GM10248 (cell line): Measurements from ENCODE around the gene FCER2.

Experiments
- CTCF ChIA-PET: fragments of 300-600 bp; sonication (Branson Sonifier 250); formaldehyde crosslinking; extraction: SDS; loops from one replicate; lab custom pipeline; 2021; ENCODE audit warnings: antibody characterized with exemption; lab: Yijun Ruan, JAX
- POLR2A ChIA-PET: fragments of 350-650 bp; sonication (Branson Sonifier 250); formaldehyde crosslinking; extraction: SDS; loops from one replicate; lab custom pipeline; 2020; ENCODE audit warnings: antibody characterized with exemption; lab: Yijun Ruan, JAX
- DNase-seq: peaks from one replicate; pipeline ENCODE4 v3.0.0; 2012; ENCODE audit errors: extremely low spot score
- TF ChIP-seq, protein P1 (sequence below): IDR thresholded peaks from 2 replicates; pipeline ENCODE4 v1.5.1; 2012; ENCODE audit warnings: mild to moderate bottlenecking, low read depth; ENCODE audit errors: extremely low read depth, missing control alignments, control extremely low read depth

The FCER2 gene

DNA sequence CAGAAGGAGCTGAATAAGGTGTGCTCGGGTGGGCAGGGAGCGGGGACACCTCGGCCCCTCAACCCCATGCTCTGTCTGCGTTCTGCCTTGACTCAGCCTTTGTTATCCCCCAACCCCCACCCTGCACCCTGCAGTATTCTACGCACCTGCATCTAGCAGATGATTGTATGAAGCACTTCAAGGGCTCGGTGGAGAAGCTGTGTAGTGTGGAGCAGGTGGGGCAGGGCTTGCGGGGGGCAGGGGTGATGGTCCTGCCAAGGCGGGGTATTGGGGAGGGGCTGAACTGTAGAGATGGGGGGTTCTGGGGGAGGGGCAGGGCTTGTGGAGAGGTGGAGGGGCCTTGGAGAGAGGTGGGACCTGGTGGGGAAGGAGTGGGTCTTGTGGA lies 58.9 kb downstream of the FCER2 start:
- ChIA-PET POLR2A (no interaction called here), CTCF (interaction anchor here (0.7 to 3.3 kb wide), 2 partner anchors 9 to 16 kb away, joined by 3 to 15 read pairs; no protein-coding TSS in a partner anchor)
- no peak for DNase-seq
- TF ChIP-seq, protein P1, sequence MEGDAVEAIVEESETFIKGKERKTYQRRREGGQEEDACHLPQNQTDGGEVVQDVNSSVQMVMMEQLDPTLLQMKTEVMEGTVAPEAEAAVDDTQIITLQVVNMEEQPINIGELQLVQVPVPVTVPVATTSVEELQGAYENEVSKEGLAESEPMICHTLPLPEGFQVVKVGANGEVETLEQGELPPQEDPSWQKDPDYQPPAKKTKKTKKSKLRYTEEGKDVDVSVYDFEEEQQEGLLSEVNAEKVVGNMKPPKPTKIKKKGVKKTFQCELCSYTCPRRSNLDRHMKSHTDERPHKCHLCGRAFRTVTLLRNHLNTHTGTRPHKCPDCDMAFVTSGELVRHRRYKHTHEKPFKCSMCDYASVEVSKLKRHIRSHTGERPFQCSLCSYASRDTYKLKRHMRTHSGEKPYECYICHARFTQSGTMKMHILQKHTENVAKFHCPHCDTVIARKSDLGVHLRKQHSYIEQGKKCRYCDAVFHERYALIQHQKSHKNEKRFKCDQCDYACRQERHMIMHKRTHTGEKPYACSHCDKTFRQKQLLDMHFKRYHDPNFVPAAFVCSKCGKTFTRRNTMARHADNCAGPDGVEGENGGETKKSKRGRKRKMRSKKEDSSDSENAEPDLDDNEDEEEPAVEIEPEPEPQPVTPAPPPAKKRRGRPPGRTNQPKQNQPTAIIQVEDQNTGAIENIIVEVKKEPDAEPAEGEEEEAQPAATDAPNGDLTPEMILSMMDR, result no peak

DNA sequence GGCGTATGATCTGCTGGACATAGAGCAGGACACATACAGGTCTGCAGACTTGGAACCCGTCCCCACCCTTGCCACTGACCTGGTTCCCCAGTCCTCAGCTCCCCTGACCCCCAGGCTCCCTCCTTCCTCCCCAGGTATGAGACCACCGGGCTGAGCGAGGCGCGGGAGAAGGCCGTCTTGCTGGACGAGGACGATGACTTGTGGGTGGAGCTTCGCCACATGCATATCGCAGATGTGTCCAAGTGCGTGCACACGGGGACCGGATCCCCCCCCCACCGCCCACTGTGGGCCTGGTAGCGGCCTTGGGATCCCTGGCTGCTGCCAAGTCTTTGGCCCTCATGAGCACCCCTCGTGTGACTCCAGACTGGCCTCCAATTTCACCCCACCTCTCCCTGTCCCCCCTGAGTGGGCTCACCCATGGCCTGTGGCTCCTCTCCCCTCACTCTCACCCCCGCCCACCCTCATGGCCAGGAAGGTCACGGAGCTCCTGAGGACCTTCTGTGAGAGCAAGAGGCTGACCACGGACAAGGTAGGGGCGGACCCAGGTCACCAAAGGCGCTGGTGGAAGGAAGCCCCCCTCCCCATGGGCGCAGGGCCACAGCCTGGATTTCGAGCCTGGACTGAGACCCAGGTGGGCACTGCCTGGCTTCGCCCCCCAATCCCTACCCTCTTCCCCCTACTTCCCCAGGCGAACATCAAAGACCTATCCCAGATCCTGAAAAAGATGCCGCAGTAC lies 59.5 kb downstream of the FCER2 start:
- ChIA-PET POLR2A (interaction anchor here (0.9 kb wide), 1 partner anchor 9 kb away, joined by 3 read pairs; the partner anchor contains the start of gene PCP2), CTCF (interaction anchor here (0.7 to 3.3 kb wide), 2 partner anchors 10 to 16 kb away, joined by 3 to 15 read pairs; no protein-coding TSS in a partner anchor)
- TF ChIP-seq, protein P1, result no peak
- DNase-seq, result no peak

DNA sequence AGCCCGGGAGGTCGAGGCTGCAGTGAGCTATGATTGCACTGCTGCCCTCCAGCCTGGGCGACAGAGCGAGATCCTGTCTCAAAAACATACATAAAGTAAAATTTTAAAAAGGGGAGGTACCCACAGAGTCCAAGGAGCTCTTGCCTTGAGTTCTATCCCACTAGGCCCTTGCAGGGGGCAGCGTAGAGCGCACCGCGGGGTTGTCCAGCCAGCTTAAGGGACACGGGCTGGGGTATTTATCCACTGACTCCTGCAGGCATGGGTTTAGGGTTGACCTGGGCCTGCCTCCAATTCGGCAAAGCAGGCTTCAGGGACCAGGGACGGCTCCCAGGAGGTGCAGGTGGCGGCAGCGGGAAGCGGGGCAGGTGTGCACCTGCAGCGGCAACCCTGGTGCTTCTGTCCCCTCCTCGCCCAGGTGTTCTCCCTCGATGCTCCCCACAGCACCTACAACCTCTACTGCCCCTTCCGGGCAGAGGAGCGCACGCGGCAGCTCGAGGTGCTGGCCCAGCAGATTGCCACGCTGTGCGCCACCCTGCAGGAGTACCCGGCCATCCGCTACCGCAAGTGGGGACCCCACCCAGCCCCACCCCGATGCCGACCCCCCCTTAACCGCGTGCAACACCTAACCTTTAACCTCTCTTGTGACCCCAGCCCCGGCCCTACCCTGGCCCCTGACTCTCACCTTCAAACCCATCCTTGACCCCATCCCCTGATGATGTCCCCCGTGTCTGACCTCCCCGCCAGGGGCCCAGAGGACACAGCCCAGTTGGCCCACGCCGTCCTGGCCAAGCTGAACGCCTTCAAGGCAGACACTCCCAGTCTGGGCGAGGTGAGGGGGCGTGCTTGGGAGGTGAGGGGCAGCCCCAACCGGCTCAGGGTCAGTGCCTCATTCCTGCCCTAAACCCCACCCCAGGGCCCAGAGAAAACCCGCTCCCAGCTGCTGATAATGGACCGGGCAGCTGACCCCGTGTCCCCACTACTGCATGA lies 60.3 kb downstream of the FCER2 start:
- DNase-seq, result no peak
- ChIA-PET POLR2A (interaction anchor here (0.9 kb wide), 1 partner anchor 8 kb away, joined by 3 read pairs; the partner anchor contains the start of gene PCP2), CTCF (interaction anchor here (1.2 to 3.3 kb wide), 2 partner anchors 11 to 37 kb away, joined by 3 to 15 read pairs; no protein-coding TSS in a partner anchor)
- TF ChIP-seq, protein P1, result no peak

DNA sequence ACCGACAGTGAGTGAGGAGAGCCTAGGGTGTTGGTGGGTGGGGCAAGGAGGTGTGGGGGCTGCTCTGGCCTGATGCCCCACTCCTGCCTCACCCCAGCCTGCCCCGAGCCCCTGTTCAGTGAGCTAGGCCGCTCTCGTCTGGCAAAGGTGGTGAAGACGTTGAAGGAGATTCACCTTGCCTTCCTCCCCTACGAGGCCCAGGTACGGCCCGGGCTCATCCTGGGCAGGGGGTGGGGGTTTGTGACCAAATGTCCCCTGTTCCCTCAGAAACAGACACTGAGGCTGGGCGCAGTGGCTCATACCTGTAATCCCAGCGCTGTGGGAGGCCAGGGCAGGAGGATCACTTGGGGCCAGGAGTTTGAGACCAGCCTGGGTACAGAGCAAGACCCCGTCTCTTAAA lies 61.1 kb downstream of the FCER2 start:
- POLR2A ChIA-PET, result no interaction called here
- TF ChIP-seq, protein P1, result no peak
- CTCF ChIA-PET, result interaction anchor here (1.2 kb wide), 1 partner anchor 36 kb away, joined by 3 read pairs; no protein-coding TSS in a partner anchor
- DNase-seq, result no peak

DNA sequence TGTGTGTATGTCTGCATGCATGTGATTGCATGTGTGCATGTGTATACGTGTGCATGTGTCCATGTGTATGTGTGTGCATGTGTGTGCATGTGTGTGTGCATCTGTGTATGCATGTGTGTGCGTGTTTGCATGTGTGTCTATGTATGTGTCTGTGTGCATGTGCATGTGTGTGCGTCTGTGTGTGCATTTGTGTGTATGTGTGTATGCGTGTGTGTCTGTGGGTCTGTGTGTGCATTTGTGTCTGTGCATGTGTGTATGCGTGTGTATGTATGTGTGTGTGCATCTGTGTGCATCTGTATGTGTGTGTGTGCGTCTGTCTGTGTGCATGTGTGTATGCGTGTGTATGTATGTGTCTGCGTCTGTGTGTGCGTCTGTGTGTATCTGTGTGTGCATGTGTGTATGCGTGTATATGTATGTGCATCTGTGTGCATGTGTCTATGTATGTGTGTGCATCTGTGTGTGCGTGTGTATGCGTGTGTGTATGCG lies 62.0 kb downstream of the FCER2 start:
- POLR2A ChIA-PET, result no interaction called here

More for the DNA sequence above, 62.0 kb downstream of the FCER2 start:
- DNase-seq, result no peak
- TF ChIP-seq, protein P1, result no peak
- CTCF ChIA-PET, result no interaction called here
